Measurements from ENCODE around the gene C3orf20.

Gene C3orf20

DNA sequence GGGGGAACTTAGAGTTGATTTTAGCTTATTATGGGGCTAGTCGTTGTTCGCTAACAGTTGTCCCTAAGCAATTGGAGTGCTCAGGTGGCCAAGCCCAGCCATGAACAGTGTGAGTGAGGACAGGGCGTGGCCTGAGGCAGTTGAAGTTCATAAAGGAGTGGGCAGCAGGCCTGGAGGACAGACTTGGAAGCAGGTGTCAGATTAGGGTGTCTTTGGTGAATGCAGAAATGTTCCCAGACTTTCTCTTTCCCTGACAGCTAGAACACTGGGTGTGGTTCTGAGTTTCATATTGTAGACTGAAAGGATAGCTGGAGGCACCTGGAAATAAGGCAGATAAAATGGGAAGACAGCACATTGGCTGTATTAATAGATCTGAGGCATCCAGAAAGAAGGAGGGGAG is 84.0 kb downstream of the C3orf20 start:
- Histone ChIP-seq H3K9me3 (ENCODE audit: control insufficient read depth, insufficient read depth, low read depth, low read length) (no peaks in the 10 kb centered on the region), H3K36me3 (ENCODE audit: control insufficient read depth, insufficient read depth, low read length) (no peaks in the 10 kb centered on the region), H3K27me3 (ENCODE audit: control insufficient read depth, insufficient read depth, low read length) (no peaks in the 10 kb centered on the region), H3K27ac (ENCODE audit: low read depth, low read length) (no peak overlapping the region), H3K9ac (ENCODE audit: low read length) (no peak overlapping the region), H3K4me3 (ENCODE audit: low read depth, low read length) (no peak overlapping the region), H3K4me1 (ENCODE audit: control insufficient read depth, insufficient read depth, low read length) (no peaks in the 10 kb centered on the region)

DNA sequence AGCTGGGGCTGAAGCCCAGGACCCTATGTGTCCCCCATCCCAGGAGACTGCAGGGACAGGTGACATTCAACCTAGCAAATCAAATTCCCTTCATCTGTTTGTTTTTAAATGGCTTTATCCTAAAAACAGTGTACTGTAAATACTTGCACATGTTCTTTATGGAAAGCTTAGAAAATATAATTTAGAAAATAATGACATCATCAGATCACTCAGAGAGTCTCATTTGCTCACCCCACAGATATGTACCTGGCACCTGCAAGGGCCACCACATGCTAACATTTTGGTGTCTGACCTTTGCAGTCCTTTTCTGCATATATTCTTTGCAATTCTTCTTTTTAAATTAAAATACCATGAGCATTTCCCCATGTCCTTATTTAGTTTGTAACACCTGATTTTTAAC is 85.2 kb downstream of the C3orf20 start:
- no peak overlapping the region for H3K9ac ChIP-seq (ENCODE audit: low read length)
- H3K27me3 ChIP-seq (ENCODE audit: control insufficient read depth, insufficient read depth, low read length) = no peaks in the 10 kb centered on the region
- no peaks in the 10 kb centered on the region for H3K9me3 ChIP-seq (ENCODE audit: control insufficient read depth, insufficient read depth, low read depth, low read length)
- H3K4me1 ChIP-seq (ENCODE audit: control insufficient read depth, insufficient read depth, low read length) = no peaks in the 10 kb centered on the region
- H3K36me3 ChIP-seq (ENCODE audit: control insufficient read depth, insufficient read depth, low read length) = no peaks in the 10 kb centered on the region
- H3K4me3 ChIP-seq (ENCODE audit: low read depth, low read length) = no peak overlapping the region
- no peak overlapping the region for H3K27ac ChIP-seq (ENCODE audit: low read depth, low read length)

DNA sequence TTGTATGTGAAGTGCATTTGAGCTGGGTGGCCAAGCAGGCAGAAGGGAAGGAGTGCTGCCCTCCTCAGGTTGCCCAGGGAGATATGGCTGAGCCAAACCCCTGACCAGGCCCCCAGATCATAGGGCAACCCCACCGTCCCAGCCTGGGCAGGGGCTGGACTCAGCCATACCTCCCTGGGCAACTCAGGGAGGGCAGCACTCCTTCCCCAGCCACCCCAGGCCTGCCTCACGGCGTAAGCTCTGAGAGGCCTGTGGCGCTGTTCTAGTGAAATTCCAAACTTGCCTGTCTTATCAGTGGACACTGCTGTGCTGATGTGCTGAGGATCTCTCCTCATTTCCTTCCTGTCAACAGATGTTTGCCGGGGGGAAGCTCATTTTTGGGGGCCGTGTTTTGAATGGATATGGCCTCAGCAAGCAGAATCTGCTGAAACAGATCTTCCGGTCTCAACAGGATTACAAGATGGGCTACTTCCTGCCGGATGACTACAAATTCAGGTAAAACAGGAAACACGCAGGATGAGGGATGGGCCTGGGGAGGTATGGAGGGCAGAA is 86.3 kb downstream of the C3orf20 start:
- Histone ChIP-seq H3K27ac (ENCODE audit: low read depth, low read length) (no peak overlapping the region), H3K27me3 (ENCODE audit: control insufficient read depth, insufficient read depth, low read length) (no peaks in the 10 kb centered on the region), H3K4me1 (ENCODE audit: control insufficient read depth, insufficient read depth, low read length) (no peaks in the 10 kb centered on the region), H3K9ac (ENCODE audit: low read length) (no peak overlapping the region), H3K36me3 (ENCODE audit: control insufficient read depth, insufficient read depth, low read length) (no peaks in the 10 kb centered on the region), H3K9me3 (ENCODE audit: control insufficient read depth, insufficient read depth, low read depth, low read length) (no peaks in the 10 kb centered on the region), H3K4me3 (ENCODE audit: low read depth, low read length) (no peak overlapping the region)

DNA sequence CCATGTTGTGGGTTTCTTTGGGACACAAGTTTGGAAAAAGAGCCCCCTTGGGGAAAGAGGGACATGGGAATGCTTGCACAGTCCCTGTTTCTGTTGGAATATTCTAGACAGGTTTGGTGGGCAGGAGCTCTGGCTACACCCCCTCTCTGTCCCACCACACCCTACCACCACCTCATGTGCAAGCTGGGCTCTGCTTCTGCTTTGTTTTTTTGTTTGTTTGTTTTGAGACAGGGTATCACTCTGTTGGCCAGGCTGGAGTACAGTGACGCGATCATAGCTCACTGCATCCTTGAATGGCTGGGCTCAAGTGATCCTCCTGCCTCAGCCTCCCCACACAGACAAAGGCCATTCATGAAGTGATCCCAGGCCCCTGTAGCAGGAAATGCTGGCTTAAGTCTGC is 86.9 kb downstream of the C3orf20 start:
- Histone ChIP-seq H3K27me3 (ENCODE audit: control insufficient read depth, insufficient read depth, low read length) (no peaks in the 10 kb centered on the region), H3K4me3 (ENCODE audit: low read depth, low read length) (no peak overlapping the region), H3K4me1 (ENCODE audit: control insufficient read depth, insufficient read depth, low read length) (no peaks in the 10 kb centered on the region), H3K36me3 (ENCODE audit: control insufficient read depth, insufficient read depth, low read length) (no peaks in the 10 kb centered on the region), H3K9ac (ENCODE audit: low read length) (no peak overlapping the region), H3K27ac (ENCODE audit: low read depth, low read length) (no peak overlapping the region), H3K9me3 (ENCODE audit: control insufficient read depth, insufficient read depth, low read depth, low read length) (no peaks in the 10 kb centered on the region)

DNA sequence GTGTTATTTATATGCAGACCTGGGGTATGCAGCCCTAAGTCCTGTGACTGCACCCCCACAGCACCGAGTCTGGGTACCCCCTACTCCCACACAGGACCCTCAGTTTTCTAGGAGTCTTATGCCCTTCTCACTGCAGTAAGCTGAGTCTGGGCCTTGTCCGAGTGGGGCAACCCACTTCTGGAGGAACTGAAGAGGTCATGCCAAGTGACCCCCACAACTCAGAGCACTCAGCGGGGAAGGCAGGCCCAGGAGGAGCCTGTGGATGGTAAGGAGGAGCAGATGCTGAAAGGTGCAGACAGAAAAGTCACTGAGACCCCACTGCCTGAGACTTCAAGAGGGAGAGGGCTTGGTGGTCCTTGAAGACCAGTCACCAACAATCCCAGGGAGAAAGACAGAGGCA is 87.8 kb downstream of the C3orf20 start:
- no peaks in the 10 kb centered on the region for H3K4me1 ChIP-seq (ENCODE audit: control insufficient read depth, insufficient read depth, low read length)
- H3K4me3 ChIP-seq (ENCODE audit: low read depth, low read length) = no peak overlapping the region
- no peaks in the 10 kb centered on the region for H3K9me3 ChIP-seq (ENCODE audit: control insufficient read depth, insufficient read depth, low read depth, low read length)
- no peak overlapping the region for H3K9ac ChIP-seq (ENCODE audit: low read length)
- H3K27ac ChIP-seq (ENCODE audit: low read depth, low read length) = no peak overlapping the region
- no peaks in the 10 kb centered on the region for H3K36me3 ChIP-seq (ENCODE audit: control insufficient read depth, insufficient read depth, low read length)
- H3K27me3 ChIP-seq (ENCODE audit: control insufficient read depth, insufficient read depth, low read length) = no peaks in the 10 kb centered on the region

DNA sequence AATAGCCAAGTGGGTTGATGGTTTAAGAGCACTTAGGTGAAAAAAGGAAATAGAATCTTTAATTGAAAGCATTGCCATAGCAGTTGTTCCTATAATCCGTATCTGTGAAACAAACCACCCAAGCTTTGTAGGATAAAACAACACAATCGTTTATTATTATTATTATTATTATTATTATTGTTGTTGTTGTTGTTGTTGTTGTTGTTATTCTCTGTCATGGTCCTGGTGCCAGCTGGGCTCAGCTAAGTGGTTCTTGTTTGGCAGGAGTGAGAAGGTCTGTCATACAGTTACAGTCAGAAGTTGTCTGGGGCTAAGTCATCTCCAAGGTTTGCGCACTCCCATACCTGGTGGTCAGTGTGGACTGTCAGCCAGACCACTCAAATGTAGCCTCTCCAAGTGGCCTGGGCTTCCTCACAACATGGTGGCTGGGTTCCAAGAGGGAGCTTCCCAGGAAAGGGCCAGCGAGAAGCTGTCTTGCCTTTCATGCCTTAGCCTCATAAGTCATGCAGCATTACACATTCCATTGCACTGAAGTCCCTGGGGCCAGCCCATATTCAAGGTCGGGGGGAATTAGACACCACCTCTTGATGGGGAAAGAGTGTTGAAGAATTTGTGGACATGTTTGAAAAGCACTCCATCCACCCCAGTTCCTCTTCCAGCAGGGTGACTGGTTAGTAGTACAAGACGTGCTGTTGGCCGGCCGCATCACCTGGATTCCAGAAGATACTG is 89.6 kb downstream of the C3orf20 start:
- Histone ChIP-seq H3K36me3 (ENCODE audit: control insufficient read depth, insufficient read depth, low read length) (no peaks in the 10 kb centered on the region), H3K4me3 (ENCODE audit: low read depth, low read length) (no peak overlapping the region), H3K9me3 (ENCODE audit: control insufficient read depth, insufficient read depth, low read depth, low read length) (no peaks in the 10 kb centered on the region)

DNA sequence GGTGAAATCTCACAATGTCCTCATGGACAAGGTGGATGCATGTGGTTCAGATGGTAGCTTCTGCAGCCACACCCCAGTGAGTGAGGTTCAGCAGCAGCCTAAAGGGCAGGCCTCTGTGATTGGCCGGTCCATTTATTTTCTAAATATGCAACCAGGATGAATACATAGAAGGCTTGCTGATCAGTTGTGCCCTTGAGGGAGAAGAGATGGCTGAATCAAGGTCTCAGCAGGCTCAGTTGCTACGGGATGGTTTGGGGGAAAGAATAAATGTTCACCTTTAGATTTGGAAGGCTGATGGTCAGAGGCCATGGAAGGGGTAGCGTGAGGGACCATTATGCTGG is 90.1 kb downstream of the C3orf20 start:
- H3K4me3 ChIP-seq (ENCODE audit: low read depth, low read length) = no peak overlapping the region
- H3K4me1 ChIP-seq (ENCODE audit: control insufficient read depth, insufficient read depth, low read length) = no peaks in the 10 kb centered on the region
- H3K9ac ChIP-seq (ENCODE audit: low read length) = no peak overlapping the region
- no peaks in the 10 kb centered on the region for H3K9me3 ChIP-seq (ENCODE audit: control insufficient read depth, insufficient read depth, low read depth, low read length)
- no peaks in the 10 kb centered on the region for H3K36me3 ChIP-seq (ENCODE audit: control insufficient read depth, insufficient read depth, low read length)
- no peak overlapping the region for H3K27ac ChIP-seq (ENCODE audit: low read depth, low read length)
- no peaks in the 10 kb centered on the region for H3K27me3 ChIP-seq (ENCODE audit: control insufficient read depth, insufficient read depth, low read length)

More for the DNA sequence above, 89.6 kb downstream of the C3orf20 start:
- Histone ChIP-seq H3K4me1 (ENCODE audit: control insufficient read depth, insufficient read depth, low read length) (no peaks in the 10 kb centered on the region), H3K27ac (ENCODE audit: low read depth, low read length) (no peak overlapping the region), H3K27me3 (ENCODE audit: control insufficient read depth, insufficient read depth, low read length) (no peaks in the 10 kb centered on the region), H3K9ac (ENCODE audit: low read length) (no peak overlapping the region)

DNA sequence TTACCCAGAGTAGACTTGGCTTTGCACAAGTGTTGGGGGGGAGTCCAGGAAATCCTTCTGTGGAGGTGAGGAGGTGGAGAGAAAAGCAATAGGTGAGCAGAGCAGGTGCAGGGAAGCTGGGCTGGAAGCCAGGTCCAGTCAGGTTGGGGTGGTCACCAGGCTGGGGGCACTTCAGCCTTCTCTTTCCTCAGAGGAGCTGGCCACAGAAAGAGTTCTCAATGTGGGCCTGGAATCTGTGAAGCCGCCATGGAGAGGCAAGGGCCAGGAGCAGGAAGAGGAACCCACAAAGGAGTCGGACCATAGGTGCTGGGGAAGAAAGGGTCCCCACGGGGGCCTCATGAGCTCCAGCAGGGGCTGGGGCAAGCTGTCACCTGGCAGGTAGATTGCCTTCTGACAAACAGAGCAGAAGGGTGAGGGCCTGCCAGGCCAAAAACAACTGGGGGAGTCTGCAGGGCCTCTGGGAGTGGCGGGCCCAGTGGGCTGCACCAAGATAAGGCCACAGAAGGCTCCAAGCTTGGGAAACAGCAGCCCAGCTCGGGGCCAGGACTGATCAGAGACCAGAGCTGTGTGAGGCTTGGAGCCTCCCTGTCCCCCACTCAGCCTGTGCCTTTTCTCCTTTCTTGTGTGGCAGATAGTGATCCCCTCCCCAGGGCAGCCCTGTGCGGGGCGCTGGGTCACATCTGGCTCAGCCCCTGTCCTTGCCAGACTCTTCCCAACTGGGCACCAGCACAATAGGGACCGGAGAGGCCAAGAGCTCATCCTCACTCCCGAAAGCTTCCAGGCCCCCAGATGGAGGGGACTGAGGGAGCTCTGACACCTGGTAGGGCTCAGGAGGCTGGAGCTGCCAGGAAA is 90.9 kb downstream of the C3orf20 start:
- Histone ChIP-seq H3K9me3 (ENCODE audit: control insufficient read depth, insufficient read depth, low read depth, low read length) (no peaks in the 10 kb centered on the region), H3K27me3 (ENCODE audit: control insufficient read depth, insufficient read depth, low read length) (no peaks in the 10 kb centered on the region), H3K36me3 (ENCODE audit: control insufficient read depth, insufficient read depth, low read length) (no peaks in the 10 kb centered on the region), H3K4me1 (ENCODE audit: control insufficient read depth, insufficient read depth, low read length) (no peaks in the 10 kb centered on the region), H3K27ac (ENCODE audit: low read depth, low read length) (no peak overlapping the region), H3K4me3 (ENCODE audit: low read depth, low read length) (no peak overlapping the region), H3K9ac (ENCODE audit: low read length) (no peak overlapping the region)

DNA sequence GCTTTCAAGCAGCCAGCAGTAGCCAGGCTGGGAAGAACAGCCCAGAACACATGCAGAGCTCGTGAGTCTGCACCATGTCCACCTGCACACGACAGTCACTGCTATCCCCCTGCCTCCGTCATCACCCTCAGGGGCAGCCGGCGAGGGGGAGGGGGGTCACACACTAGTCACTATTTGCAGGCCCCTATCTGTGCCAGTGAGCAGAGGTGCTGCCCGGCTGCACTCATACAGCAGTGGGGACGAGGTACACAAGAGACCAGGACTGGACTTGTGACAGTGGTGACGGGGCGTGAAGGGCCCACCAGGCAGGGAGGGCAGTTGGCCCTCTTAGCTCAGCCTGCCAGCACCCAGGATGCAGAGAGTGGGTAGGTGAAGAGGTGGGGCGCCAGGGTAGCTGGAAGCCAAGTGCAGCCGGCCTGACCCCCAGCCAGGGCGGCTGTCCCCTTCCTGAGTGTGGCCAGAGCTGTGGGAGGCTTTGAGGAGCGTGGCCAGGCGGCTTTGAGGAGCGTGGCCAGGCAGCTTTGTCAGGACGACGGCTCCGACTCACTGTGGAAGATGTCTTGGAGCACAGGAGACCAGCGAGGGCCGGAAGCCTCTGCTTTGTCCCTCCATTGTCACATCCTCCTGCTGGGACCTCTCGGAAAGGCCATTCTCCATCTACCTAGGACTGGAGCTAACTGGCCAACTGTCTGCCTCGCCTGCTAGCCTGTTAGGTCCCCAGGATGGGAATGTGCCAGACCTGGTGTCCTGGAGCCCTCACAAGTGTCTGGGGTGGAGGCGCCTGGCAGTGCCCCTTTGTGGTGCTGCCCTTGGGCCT is 91.7 kb downstream of the C3orf20 start:
- no peaks in the 10 kb centered on the region for H3K9me3 ChIP-seq (ENCODE audit: control insufficient read depth, insufficient read depth, low read depth, low read length)
- H3K9ac ChIP-seq (ENCODE audit: low read length) = no peak overlapping the region

DNA sequence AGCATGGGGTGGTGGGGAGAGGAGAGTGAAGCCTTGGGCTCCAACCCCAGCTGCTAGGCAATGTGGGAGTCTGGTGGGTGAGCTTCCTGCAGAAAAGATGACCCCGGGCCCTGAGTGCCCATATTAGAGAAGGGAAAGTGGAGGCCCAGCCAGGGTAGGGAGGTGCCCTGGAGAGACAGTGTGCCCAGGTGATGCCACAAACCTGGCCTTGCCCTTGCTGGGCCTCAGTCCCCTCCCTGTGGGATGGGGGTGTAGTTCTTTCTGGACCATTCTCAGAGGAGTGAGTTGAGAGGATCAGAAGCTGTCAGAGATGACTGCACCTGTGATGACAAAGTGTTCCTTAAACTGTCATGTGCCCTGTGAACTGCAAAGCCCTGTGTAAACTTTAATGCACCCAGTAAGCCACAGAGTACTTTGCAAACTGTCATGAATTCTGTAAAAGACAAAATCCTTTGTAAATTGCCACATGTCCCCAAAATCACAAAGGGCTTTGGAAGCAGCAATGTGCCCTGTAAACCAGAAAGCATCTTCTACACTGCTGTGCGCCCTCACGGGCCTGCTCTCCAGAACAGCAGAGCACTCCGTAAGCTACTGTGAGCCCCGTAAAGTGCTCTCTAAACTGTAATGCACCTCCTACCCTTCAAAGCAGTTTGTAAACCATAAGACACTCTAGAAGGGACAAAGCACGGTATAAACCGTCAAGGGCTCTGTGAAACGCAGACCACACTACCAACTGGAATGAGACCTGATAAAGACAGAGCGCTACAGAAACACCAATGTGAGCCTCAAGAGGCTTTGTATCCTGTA is 92.5 kb downstream of the C3orf20 start:
- H3K4me1 ChIP-seq (ENCODE audit: control insufficient read depth, insufficient read depth, low read length) = 0 out of 2 replicates have a peak, but pooled peaks cover under 1% of the 10 kb centered on the region
- no peaks in the 10 kb centered on the region for H3K27me3 ChIP-seq (ENCODE audit: control insufficient read depth, insufficient read depth, low read length)
- no peaks in the 10 kb centered on the region for H3K9me3 ChIP-seq (ENCODE audit: control insufficient read depth, insufficient read depth, low read depth, low read length)
- H3K27ac ChIP-seq (ENCODE audit: low read depth, low read length) = no peak overlapping the region
- no peak overlapping the region for H3K9ac ChIP-seq (ENCODE audit: low read length)
- H3K36me3 ChIP-seq (ENCODE audit: control insufficient read depth, insufficient read depth, low read length) = no peaks in the 10 kb centered on the region
- no peak overlapping the region for H3K4me3 ChIP-seq (ENCODE audit: low read depth, low read length)

More for the DNA sequence above, 91.7 kb downstream of the C3orf20 start:
- Histone ChIP-seq H3K4me1 (ENCODE audit: control insufficient read depth, insufficient read depth, low read length) (no peaks in the 10 kb centered on the region), H3K27me3 (ENCODE audit: control insufficient read depth, insufficient read depth, low read length) (no peaks in the 10 kb centered on the region), H3K4me3 (ENCODE audit: low read depth, low read length) (no peak overlapping the region), H3K36me3 (ENCODE audit: control insufficient read depth, insufficient read depth, low read length) (no peaks in the 10 kb centered on the region), H3K27ac (ENCODE audit: low read depth, low read length) (no peak overlapping the region)
